Mammary epithelial cell (primary cell): ENCODE data around the gene HLA-DPB1.

Experiments
- EZH2 ChIP-seq: IDR thresholded peaks from 2 replicates; pipeline ENCODE4 v1.6.1; 2012; ENCODE audit warnings: low read length, inconsistent platforms, borderline replicate concordance
- TF ChIP-seq, protein P1 (sequence below), 2 donors: IDR thresholded peaks in 1 of 2; conservative IDR thresholded peaks in 1 of 2; 2 replicates each; pipeline ENCODE4 v1.5.1; 2011 to 2012; ENCODE audit warnings: inconsistent platforms in 2 of 2, low read length in 2 of 2, mild to moderate bottlenecking in 2 of 2, control low read depth in 1 of 2, low read depth in 1 of 2; ENCODE audit not compliant: insufficient read depth in 1 of 2; ENCODE audit errors: extremely low read depth in 1 of 2

DNA sequence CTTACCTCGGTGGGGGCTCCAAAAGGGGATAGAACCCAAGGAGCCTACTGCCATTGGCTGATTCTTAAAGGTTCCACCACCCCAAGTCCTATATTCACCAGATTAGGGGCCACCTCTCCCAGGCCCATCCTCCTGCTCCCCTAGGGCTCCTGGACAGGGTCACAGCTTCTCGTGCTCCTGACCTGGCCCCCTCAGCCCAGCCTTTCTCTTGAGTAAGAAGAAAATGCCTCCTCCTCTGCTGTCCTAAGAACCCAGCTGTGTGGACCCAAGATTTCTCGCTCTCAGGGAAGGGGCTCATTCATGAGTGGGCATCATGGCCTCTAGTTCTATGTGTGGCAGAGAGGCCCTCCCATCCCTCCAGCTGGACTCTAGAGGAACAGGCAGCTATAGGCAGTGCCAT, 16.6 kb downstream of the HLA-DPB1 start:
- TF ChIP-seq, protein P1, sequence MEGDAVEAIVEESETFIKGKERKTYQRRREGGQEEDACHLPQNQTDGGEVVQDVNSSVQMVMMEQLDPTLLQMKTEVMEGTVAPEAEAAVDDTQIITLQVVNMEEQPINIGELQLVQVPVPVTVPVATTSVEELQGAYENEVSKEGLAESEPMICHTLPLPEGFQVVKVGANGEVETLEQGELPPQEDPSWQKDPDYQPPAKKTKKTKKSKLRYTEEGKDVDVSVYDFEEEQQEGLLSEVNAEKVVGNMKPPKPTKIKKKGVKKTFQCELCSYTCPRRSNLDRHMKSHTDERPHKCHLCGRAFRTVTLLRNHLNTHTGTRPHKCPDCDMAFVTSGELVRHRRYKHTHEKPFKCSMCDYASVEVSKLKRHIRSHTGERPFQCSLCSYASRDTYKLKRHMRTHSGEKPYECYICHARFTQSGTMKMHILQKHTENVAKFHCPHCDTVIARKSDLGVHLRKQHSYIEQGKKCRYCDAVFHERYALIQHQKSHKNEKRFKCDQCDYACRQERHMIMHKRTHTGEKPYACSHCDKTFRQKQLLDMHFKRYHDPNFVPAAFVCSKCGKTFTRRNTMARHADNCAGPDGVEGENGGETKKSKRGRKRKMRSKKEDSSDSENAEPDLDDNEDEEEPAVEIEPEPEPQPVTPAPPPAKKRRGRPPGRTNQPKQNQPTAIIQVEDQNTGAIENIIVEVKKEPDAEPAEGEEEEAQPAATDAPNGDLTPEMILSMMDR (conservative IDR thresholded peaks at IDR 0.05 in 1 of 2, IDR thresholded peaks at IDR 0.05 in 1 of 2; ENCODE audit: extremely low read depth in 1 of 2, insufficient read depth in 1 of 2, low read depth in 1 of 2, low read length in 2 of 2), result no peak
- no peak for TF ChIP-seq EZH2
